NCI-H69 (cell line): ENCODE measurements around the gene CCK.
A peak's percentile ranks its signal among the peaks of the same experiment; 100 is the strongest.
"Not testable (repeated sequence)": the region's sequence is repeated elsewhere in the genome, so short reads cannot be mapped to it uniquely, and the experiment has no call there.

Experiments used
- DNase-seq: peaks from one replicate; lab custom pipeline; 2025; lab: John Stamatoyannopoulos, UW

CCK gene

GRCh38 chr3:42266085-42266484 is at the start of gene CCK:
TSS of gene CCK (minus strand) at chr3:42266185. CDS start at chr3:42263630, 2,555 bp downstream.
- DNase-seq = no peak

GRCh38 chr3:42314411-42314810 is 48.4 kb upstream of the CCK start:
- DNase-seq = peak; percentile 6

- DNase-seq = no peak
Measured at GRCh38 chr3:42308651-42309050, 42.7 kb upstream of the CCK start.

GRCh38 chr3:42306499-42306898 is 40.5 kb upstream of the CCK start:
- DNase-seq = no peak

- no peak for DNase-seq
Measured at GRCh38 chr3:42302924-42303634, 37.1 kb upstream of the CCK start.

GRCh38 chr3:42301446-42302175 is 35.6 kb upstream of the CCK start:
- DNase-seq = no peak

GRCh38 chr3:42300778-42301177 is 34.8 kb upstream of the CCK start:
- DNase-seq = no peak

GRCh38 chr3:42300013-42300412 is 34.0 kb upstream of the CCK start:
- DNase-seq = no peak

GRCh38 chr3:42298259-42298658 is 32.3 kb upstream of the CCK start:
- no peak for DNase-seq

- no peak for DNase-seq
Measured at GRCh38 chr3:42292009-42292408, 26.0 kb upstream of the CCK start.

- no peak for DNase-seq
Measured at GRCh38 chr3:42290966-42291714, 25.2 kb upstream of the CCK start.

- peak; percentile 34 for DNase-seq
Measured at GRCh38 chr3:42289026-42289425, 23.0 kb upstream of the CCK start.

- no peak for DNase-seq
Measured at GRCh38 chr3:42288385-42288784, 22.4 kb upstream of the CCK start.

- not testable (repeated sequence) for DNase-seq
Measured at GRCh38 chr3:42287423-42287822, 21.4 kb upstream of the CCK start.

GRCh38 chr3:42277676-42278075 is 11.7 kb upstream of the CCK start:
- no peak for DNase-seq

- DNase-seq = no peak
Measured at GRCh38 chr3:42276141-42277132, 10.5 kb upstream of the CCK start.

- DNase-seq = no peak
Measured at GRCh38 chr3:42275217-42275616, 9.2 kb upstream of the CCK start.

GRCh38 chr3:42274266-42274665 is 8.3 kb upstream of the CCK start:
- DNase-seq = no peak

GRCh38 chr3:42273361-42273760 is 7.4 kb upstream of the CCK start:
- DNase-seq = no peak

GRCh38 chr3:42271786-42272185 is 5.8 kb upstream of the CCK start:
- no peak for DNase-seq

GRCh38 chr3:42270561-42270960 is 4.6 kb upstream of the CCK start:
- peak; percentile 63 for DNase-seq

- no peak for DNase-seq
Measured at GRCh38 chr3:42269647-42270046, 3.7 kb upstream of the CCK start.
